ENCODE results near the gene POLR1F. TPM values are rescaled to one million over a fixed set of nuclear protein-coding genes. Genes with fewer than 3 reads are reported as not detected.

Gene POLR1F
- total RNA-seq, 1 experiment from 2014 or later = 19.8 TPM

- no peaks in the 10 kb centered on the region for H3F3A ChIP-seq (ENCODE audit: low read length, unreplicated experiment)
- no peaks in the 10 kb centered on the region for H3K36me3 ChIP-seq (ENCODE audit: low read depth, low read length)
- ChIA-PET CTCF (no interaction called here), POLR2A (ENCODE audit: unreplicated experiment) (no interaction called here)
- no peak overlapping the region for H3K27ac ChIP-seq (ENCODE audit: low read length)
- DNase-seq (no peak), ATAC-seq (no peak)
- no peak overlapping the region for H3K4me3 ChIP-seq (ENCODE audit: low read length)
- 0 out of 2 replicates have a peak, but pooled peaks cover 3% of the 10 kb centered on the region for H3K27me3 ChIP-seq (ENCODE audit: low read length)
- intact Hi-C loops (cut with micrococcal nuclease) = no loop called here
- no peaks in the 10 kb centered on the region for H3K79me2 ChIP-seq (ENCODE audit: low read length)
- no peak overlapping the region for H3K9ac ChIP-seq (ENCODE audit: low read length)
- H3K9me2 ChIP-seq (replicated peaks; ENCODE audit: low read length) = no peaks in the 10 kb centered on the region
- no peaks in the 10 kb centered on the region for H4K20me1 ChIP-seq (ENCODE audit: low read length)
- BruUV-seq (replicated peaks) = no TSS peak
- TF ChIP-seq, protein P1, sequence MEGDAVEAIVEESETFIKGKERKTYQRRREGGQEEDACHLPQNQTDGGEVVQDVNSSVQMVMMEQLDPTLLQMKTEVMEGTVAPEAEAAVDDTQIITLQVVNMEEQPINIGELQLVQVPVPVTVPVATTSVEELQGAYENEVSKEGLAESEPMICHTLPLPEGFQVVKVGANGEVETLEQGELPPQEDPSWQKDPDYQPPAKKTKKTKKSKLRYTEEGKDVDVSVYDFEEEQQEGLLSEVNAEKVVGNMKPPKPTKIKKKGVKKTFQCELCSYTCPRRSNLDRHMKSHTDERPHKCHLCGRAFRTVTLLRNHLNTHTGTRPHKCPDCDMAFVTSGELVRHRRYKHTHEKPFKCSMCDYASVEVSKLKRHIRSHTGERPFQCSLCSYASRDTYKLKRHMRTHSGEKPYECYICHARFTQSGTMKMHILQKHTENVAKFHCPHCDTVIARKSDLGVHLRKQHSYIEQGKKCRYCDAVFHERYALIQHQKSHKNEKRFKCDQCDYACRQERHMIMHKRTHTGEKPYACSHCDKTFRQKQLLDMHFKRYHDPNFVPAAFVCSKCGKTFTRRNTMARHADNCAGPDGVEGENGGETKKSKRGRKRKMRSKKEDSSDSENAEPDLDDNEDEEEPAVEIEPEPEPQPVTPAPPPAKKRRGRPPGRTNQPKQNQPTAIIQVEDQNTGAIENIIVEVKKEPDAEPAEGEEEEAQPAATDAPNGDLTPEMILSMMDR (conservative IDR thresholded peaks at IDR 0.05; ENCODE audit: low read depth, low read length) = no peak
- no peak for TF ChIP-seq EZH2 (IDR thresholded peaks at IDR 0.05; ENCODE audit: low read length, unreplicated experiment)
- TF ChIP-seq EZH2phosphoT487 (IDR thresholded peaks at IDR 0.05; ENCODE audit: borderline replicate concordance, low read length) = no peak
- H3K4me2 ChIP-seq (ENCODE audit: low read length) = no peak overlapping the region
- no peak overlapping the region for H2AFZ ChIP-seq (ENCODE audit: low read length)
- no peaks in the 10 kb centered on the region for H3K4me1 ChIP-seq (ENCODE audit: insufficient read depth, low read length)
- H3K9me3 ChIP-seq (ENCODE audit: low read length) = no peaks in the 10 kb centered on the region
These were observed 34.4 kb downstream of the POLR1F start for GRCh38 chr7:19674266-19674960.

DNA sequence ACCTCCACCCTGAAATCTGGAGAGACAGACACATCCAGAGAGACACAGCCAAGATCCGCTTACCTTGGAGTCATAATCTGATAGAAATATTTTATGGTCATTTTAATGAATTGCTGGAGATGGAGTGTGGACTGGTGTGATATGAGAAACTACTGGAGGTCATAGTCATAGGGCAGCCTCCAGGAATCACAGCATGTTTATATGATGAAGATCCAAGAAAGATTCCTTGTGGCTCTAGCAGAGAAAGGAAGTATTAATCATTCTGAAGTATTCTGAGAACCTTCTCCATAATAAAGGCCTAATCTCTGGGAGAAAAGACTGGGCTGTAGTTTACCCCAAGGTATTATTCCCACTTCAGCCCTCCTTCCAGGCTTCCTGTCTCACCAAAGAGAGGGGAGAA lies 38.0 kb downstream of the POLR1F start:
- CTCF ChIA-PET = no interaction called here
- no peak for ATAC-seq
- Histone ChIP-seq H4K20me1 (ENCODE audit: low read length) (no peaks in the 10 kb centered on the region), H3F3A (ENCODE audit: low read length, unreplicated experiment) (no peaks in the 10 kb centered on the region), H3K27ac (ENCODE audit: low read length) (no peak overlapping the region), H3K9me2 (replicated peaks; ENCODE audit: low read length) (no peaks in the 10 kb centered on the region), H2AFZ (ENCODE audit: low read length) (no peak overlapping the region), H3K36me3 (ENCODE audit: low read depth, low read length) (no peaks in the 10 kb centered on the region), H3K9ac (ENCODE audit: low read length) (no peak overlapping the region), H3K4me1 (ENCODE audit: insufficient read depth, low read length) (no peaks in the 10 kb centered on the region), H3K79me2 (ENCODE audit: low read length) (no peaks in the 10 kb centered on the region), H3K9me3 (ENCODE audit: low read length) (no peaks in the 10 kb centered on the region), H3K27me3 (ENCODE audit: low read length) (peaks cover 9% of the 10 kb centered on the region; the same call in 1 of the 2 replicates), H3K4me3 (ENCODE audit: low read length) (no peak overlapping the region), H3K4me2 (ENCODE audit: low read length) (no peak overlapping the region)
- TF ChIP-seq, protein P1 (conservative IDR thresholded peaks at IDR 0.05; ENCODE audit: low read depth, low read length) = no peak
- TF ChIP-seq EZH2 (IDR thresholded peaks at IDR 0.05; ENCODE audit: low read length, unreplicated experiment) = no peak
- no peak for TF ChIP-seq EZH2phosphoT487 (IDR thresholded peaks at IDR 0.05; ENCODE audit: borderline replicate concordance, low read length)
- POLR2A ChIA-PET (ENCODE audit: unreplicated experiment) = no interaction called here
- no peak for DNase-seq
- intact Hi-C loops (cut with micrococcal nuclease) = no loop called here
- no TSS peak for BruUV-seq (replicated peaks)

DNA sequence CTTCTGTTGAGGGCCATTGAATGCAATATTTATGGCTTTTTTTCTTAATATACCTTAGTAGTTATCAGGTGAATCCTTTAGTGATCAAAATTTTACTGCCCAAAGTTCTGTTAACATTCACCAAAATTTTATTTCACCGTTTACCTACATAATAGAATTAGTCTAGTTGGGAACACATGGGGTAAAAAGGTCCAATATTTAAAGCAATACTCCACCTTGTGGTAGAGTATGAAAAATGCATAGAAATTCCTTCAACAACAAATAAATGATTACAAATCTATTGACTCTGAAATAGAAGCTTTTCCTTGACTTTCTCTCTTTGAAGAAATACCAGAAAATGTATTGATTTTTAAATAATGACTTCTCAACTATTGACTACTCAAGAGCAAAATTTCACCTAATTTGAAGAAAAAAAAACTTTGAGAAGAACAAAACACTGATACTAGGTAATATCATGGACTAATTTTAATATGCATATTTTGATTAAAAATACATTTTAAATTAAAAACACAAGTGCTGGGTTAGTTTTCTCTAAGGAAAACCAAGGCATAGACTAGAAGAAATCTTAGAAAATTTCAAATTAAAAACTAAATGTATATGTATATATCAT lies 43.3 kb downstream of the POLR1F start:
- ChIA-PET POLR2A (ENCODE audit: unreplicated experiment) (no interaction called here), CTCF (interaction anchor here (0.6 to 1.0 kb wide), 2 partner anchors 545 to 1107 kb away, joined by 3 to 7 read pairs; no protein-coding TSS in a partner anchor)
- no TSS peak for BruUV-seq (replicated peaks)
- intact Hi-C loops (cut with micrococcal nuclease) = loop anchor here (1.0 to 10.0 kb wide), 9 partner anchors 43 to 1311 kb away; no protein-coding TSS in a partner anchor
- Histone ChIP-seq H3K4me3 (ENCODE audit: low read length) (no peak overlapping the region), H3K27ac (ENCODE audit: low read length) (no peak overlapping the region), H3K36me3 (ENCODE audit: low read depth, low read length) (no peaks in the 10 kb centered on the region), H3K9me2 (replicated peaks; ENCODE audit: low read length) (no peaks in the 10 kb centered on the region), H2AFZ (ENCODE audit: low read length) (no peak overlapping the region), H3F3A (ENCODE audit: low read length, unreplicated experiment) (no peaks in the 10 kb centered on the region), H4K20me1 (ENCODE audit: low read length) (no peaks in the 10 kb centered on the region), H3K9me3 (ENCODE audit: low read length) (no peaks in the 10 kb centered on the region), H3K27me3 (ENCODE audit: low read length) (peaks cover 7% of the 10 kb centered on the region; the same call in 1 of the 2 replicates), H3K4me1 (ENCODE audit: insufficient read depth, low read length) (peaks cover 12% of the 10 kb centered on the region), H3K9ac (ENCODE audit: low read length) (no peak overlapping the region), H3K4me2 (ENCODE audit: low read length) (no peak overlapping the region), H3K79me2 (ENCODE audit: low read length) (no peaks in the 10 kb centered on the region)
- ATAC-seq = peak; percentile 51; the same call in 1 of the 2 replicates
- peak; percentile 50 for DNase-seq
- TF ChIP-seq EZH2phosphoT487 (IDR thresholded peaks at IDR 0.05; ENCODE audit: borderline replicate concordance, low read length) (no peak), EZH2 (IDR thresholded peaks at IDR 0.05; ENCODE audit: low read length, unreplicated experiment) (no peak)
- TF ChIP-seq, protein P1 (conservative IDR thresholded peaks at IDR 0.05; ENCODE audit: low read depth, low read length) = peak; percentile 77
